Transverse colon (tissue), 4 donors: Measurements from ENCODE around the gene MSH2. TPM values are rescaled to one million over a fixed set of nuclear protein-coding genes. Genes with fewer than 3 reads are reported as not detected.

ENCODE experiments used
- DNase-seq: peaks from one replicate; pipeline ENCODE4 v3.0.0-alpha.2; 2019
- H3K27ac ChIP-seq, 4 donors: fragments of 200-600 bp; sonication (generic); 2 replicates each; pipeline ENCODE4 v1.5.1; 2016 to 2018; ENCODE audit warnings: inconsistent platforms in 4 of 4
- H3K27me3 ChIP-seq: fragments of 200-600 bp; sonication (generic); 2 replicates; pipeline ENCODE4 v1.5.1; 2017; ENCODE audit warnings: inconsistent platforms
- H3K36me3 ChIP-seq, 4 donors: fragments of 200-600 bp; sonication (generic); 2 replicates each; pipeline ENCODE4 v1.5.1; 2017 to 2019; ENCODE audit warnings: inconsistent platforms in 4 of 4
- H3K4me1 ChIP-seq, 4 donors: fragments of 200-600 bp; sonication (generic); 2 replicates each; pipeline ENCODE4 v1.5.1; 2017 to 2020; ENCODE audit warnings: inconsistent platforms in 4 of 4
- H3K4me3 ChIP-seq, 4 donors: fragments of 200-600 bp; sonication (generic); 1 replicate in 1 of 4; 2 replicates in 3 of 4; pipeline versions ENCODE4 v1.5.1 to v1.6.1; 2017 to 2019; ENCODE audit warnings: inconsistent platforms in 4 of 4
- H3K9me3 ChIP-seq, 2 donors: fragments of 200-600 bp; sonication (generic); 2 replicates each; pipeline ENCODE4 v1.5.1; 2017 to 2019; ENCODE audit warnings: inconsistent platforms in 2 of 2
- EP300 ChIP-seq: sonication (generic); formaldehyde crosslinking; IDR thresholded peaks from one replicate; pipeline ENCODE4 v1.6.1; 2017; ENCODE audit warnings: antibody characterized with exemption, low read depth
- POLR2A ChIP-seq: fragments of 450-650 bp; IDR thresholded peaks from one replicate; pipeline ENCODE4 v1.6.1; 2016; ENCODE audit warnings: antibody characterized with exemption, mild to moderate bottlenecking, moderate library complexity
- POLR2AphosphoS5 ChIP-seq, 3 donors: sonication (generic); formaldehyde crosslinking; IDR thresholded peaks; one replicate each; pipeline ENCODE4 v1.6.1; 2016; ENCODE audit warnings: antibody characterized with exemption in 3 of 3
- WGBS, 2 donors: methylation state at CpG; one replicate each; pipeline ENCODE4 v1.1.5; 2018; ENCODE audit warnings: low coverage in 1 of 2; 5-methylcytosine and 5-hydroxymethylcytosine counted together
- in situ Hi-C, 4 donors: fragments of 200-750 bp; cut with MboI; loops; one replicate each; pipeline versions ENCODE4 v1.15.0 to v1.15.1; 2017; ENCODE audit warnings: low sequenced_read_pairs in 3 of 4, low pct_ligation_motif_present in 1 of 4, low pct_unique_long_range_greater_than_20kb in 1 of 4
- intact Hi-C: fragments of 100-400 bp; cut with DNase I; formaldehyde crosslinking; loops from one replicate; pipeline ENCODE4 v1.15.1; 2023; ENCODE audit warnings: low total_unique reads
- total RNA-seq, 4 donors: library from RNA; depleted of rRNA; stranded (reverse); fragments of >200 nt; gene quantifications; one replicate each; pipeline ENCODE4 v1.1.0, GENCODE V29; 2016
- TF ChIP-seq, protein P1 (sequence below), 5 experiments: fragments of 200-600 bp in 3 of 5; fragments of 450-650 bp in 2 of 5; sonication (generic) in 3 of 5; IDR thresholded peaks; 1 replicate in 2 of 5; 2 replicates in 3 of 5; pipeline ENCODE4 v1.5.1; 2016 to 2017; ENCODE audit warnings: antibody characterized with exemption in 5 of 5, inconsistent platforms in 3 of 5, mild to moderate bottlenecking in 2 of 5, moderate library complexity in 1 of 5

The MSH2 gene
- total RNA-seq, 4 donors from 2014 or later: 3.0 to 10.8 (median 5.0) TPM

DNA sequence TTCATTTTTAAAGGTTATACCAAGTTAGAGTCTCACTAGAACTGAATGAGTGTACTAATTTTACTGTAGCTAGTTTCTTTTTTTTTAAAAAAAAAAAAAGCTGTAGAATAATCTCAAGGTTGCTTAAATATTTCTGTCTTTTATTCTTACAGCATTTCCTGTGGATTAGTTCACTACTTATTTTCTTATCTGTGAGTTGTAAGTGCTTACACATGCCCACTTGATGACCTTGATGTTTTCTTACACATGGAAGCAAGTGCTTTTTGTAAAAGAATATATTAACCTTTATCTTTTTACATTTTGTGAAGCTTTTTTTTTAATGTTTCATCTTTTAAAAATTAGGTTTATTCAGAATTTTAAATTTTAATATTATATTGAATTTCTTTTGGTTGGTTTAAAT, 57.8 kb downstream of the MSH2 start:
- intact Hi-C loops: loop anchor here (10.0 kb wide), 1 partner anchor 906 kb away; no protein-coding TSS in a partner anchor
- no peaks in the 10 kb centered on the region for H3K4me1 ChIP-seq
- TF ChIP-seq, protein P1, sequence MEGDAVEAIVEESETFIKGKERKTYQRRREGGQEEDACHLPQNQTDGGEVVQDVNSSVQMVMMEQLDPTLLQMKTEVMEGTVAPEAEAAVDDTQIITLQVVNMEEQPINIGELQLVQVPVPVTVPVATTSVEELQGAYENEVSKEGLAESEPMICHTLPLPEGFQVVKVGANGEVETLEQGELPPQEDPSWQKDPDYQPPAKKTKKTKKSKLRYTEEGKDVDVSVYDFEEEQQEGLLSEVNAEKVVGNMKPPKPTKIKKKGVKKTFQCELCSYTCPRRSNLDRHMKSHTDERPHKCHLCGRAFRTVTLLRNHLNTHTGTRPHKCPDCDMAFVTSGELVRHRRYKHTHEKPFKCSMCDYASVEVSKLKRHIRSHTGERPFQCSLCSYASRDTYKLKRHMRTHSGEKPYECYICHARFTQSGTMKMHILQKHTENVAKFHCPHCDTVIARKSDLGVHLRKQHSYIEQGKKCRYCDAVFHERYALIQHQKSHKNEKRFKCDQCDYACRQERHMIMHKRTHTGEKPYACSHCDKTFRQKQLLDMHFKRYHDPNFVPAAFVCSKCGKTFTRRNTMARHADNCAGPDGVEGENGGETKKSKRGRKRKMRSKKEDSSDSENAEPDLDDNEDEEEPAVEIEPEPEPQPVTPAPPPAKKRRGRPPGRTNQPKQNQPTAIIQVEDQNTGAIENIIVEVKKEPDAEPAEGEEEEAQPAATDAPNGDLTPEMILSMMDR (IDR thresholded peaks at IDR 0.05): no peak
- TF ChIP-seq POLR2AphosphoS5 (IDR thresholded peaks at IDR 0.05): no peak
- no peak for TF ChIP-seq POLR2A
- no peak for TF ChIP-seq EP300

DNA sequence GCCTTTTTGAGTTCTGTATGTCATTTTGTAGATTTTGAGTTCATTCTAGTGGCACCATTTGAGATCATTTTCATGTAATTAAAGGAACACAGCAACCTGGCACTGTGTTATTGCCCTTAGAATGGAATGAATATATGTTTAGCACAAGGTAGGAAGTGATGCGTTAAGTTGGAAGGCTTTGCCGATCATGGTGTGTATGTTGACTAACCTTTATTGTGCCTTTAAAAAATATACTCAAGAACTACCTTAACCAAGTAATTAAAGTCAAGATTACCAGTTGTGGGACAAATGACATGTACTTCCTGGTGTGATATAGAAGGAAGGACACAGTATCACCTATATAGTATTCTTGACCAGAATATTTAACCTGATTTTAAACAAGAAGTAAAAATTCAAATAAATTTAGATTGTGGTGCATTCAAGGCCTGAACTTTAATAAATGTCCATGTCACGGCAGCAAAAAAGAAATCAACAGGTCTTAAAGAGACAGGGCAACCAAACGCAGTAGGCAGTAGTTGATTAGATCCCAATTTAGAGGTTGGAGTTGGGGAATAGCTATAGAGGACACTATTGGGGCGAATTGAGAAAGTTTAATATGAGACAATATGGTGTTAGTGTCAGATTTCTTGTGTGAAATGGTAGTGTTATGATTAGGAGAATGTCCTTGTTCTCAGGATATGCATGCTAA, 68.6 kb downstream of the MSH2 start:
- no peak for TF ChIP-seq POLR2AphosphoS5 (IDR thresholded peaks at IDR 0.05)
- TF ChIP-seq, protein P1 (IDR thresholded peaks at IDR 0.05): no peak
- no peak for TF ChIP-seq POLR2A
- no peak for TF ChIP-seq EP300

More for the DNA sequence above, 57.8 kb downstream of the MSH2 start:
- Histone ChIP-seq H3K4me3 (no peak overlapping the region), H3K9me3 (no peaks in the 10 kb centered on the region), H3K27ac (no peak overlapping the region), H3K27me3 (no peaks in the 10 kb centered on the region), H3K36me3 (peaks cover 0 to 12% (median 0%) of the 10 kb centered on the region in 4 donors)
- in situ Hi-C loops: no loop called here
- DNase-seq: no peak

DNA sequence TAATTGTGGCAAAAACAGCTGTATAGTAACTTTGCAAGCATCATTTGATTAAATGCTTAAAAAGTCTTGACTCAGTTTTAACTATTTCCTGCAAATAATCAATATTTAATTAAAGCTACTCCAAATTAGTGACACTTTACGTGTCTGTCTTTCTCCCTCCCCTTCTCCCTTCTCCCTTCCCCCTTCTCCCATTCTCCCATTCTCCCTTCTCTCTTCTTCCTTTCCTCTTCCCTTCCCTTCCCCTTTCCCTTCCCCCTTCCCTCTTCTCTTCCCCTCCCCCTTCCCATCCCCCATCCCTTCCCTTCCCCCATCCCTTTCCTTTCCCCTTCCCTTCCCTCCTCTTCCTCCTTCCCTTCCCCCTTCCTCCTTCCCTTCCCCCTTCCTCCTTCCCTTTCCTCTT, 76.9 kb downstream of the MSH2 start:
- H3K36me3 ChIP-seq: no peaks in the 10 kb centered on the region

More for the DNA sequence above, 68.6 kb downstream of the MSH2 start:
- no peak overlapping the region for H3K4me3 ChIP-seq
- DNase-seq: no peak
- WGBS, 2 donors: 67 to 76% methylated on average over 5 of the region's 5 CpGs
- in situ Hi-C loops: no loop called here
- H3K4me1 ChIP-seq: no peaks in the 10 kb centered on the region
- no peaks in the 10 kb centered on the region for H3K27me3 ChIP-seq
- no peak overlapping the region for H3K27ac ChIP-seq
- H3K36me3 ChIP-seq: no peaks in the 10 kb centered on the region
- intact Hi-C loops: no loop called here
- no peaks in the 10 kb centered on the region for H3K9me3 ChIP-seq

DNA sequence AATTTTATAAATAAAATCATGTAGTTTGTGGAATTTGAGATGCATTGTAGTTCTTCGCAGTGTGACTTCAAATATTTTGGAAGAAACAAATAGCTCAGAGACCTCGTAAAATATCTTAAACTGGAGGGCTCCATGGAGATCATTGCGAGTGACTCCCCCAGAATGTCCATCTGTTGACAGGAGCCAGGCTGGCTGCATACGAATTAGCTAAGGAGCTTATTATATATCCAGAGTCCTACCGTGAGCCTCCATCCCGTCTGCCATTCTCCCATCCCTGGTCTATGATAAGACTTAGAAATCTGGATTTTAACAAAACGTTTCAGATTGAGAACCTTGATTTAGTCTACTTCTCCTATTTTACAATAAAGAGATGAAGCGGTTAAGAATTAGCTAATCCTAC, 80.2 kb downstream of the MSH2 start:
- Histone ChIP-seq H3K27ac (no peak overlapping the region), H3K36me3 (no peaks in the 10 kb centered on the region), H3K9me3 (no peaks in the 10 kb centered on the region), H3K4me1 (no peaks in the 10 kb centered on the region), H3K27me3 (no peaks in the 10 kb centered on the region), H3K4me3 (no peak overlapping the region)
- 93 to 96% methylated on average over 7 to 8 of the region's 8 CpGs for WGBS, 2 donors
- DNase-seq: no peak
- TF ChIP-seq EP300: no peak
- TF ChIP-seq POLR2A: no peak
- TF ChIP-seq, protein P1 (IDR thresholded peaks at IDR 0.05): no peak
- no peak for TF ChIP-seq POLR2AphosphoS5 (IDR thresholded peaks at IDR 0.05)
- intact Hi-C loops: no loop called here
- in situ Hi-C loops: no loop called here

More for the DNA sequence above, 76.9 kb downstream of the MSH2 start:
- Histone ChIP-seq H3K4me3 (no peak overlapping the region), H3K27me3 (no peaks in the 10 kb centered on the region), H3K9me3 (no peaks in the 10 kb centered on the region), H3K4me1 (no peaks in the 10 kb centered on the region), H3K27ac (no peak overlapping the region)
- TF ChIP-seq POLR2AphosphoS5 (IDR thresholded peaks at IDR 0.05) (no peak), POLR2A (no peak), EP300 (no peak)
- TF ChIP-seq, protein P1 (IDR thresholded peaks at IDR 0.05): no peak
- intact Hi-C loops: no loop called here
- no peak for DNase-seq
- 93 to 100% methylated on average over 1 of the region's 1 CpG for WGBS, 2 donors
- in situ Hi-C loops: no loop called here
